ENCODE measurements around the gene SYS1.

GRCh38 chr20:45340236-45340847 lies 22.6 kb upstream of the SYS1 start:
- TF ChIP-seq CTCF (IDR thresholded peaks at IDR 0.05; ENCODE audit: extremely low read depth in 1 of 2, insufficient read depth in 1 of 2, low read depth in 1 of 2, low read length in 2 of 2) (no peak), MYC (IDR thresholded peaks at IDR 0.05; ENCODE audit: low read depth, low read length) (no peak), GATA2 (IDR thresholded peaks at IDR 0.05; ENCODE audit: insufficient read depth, insufficient read length, low read depth, low read length) (no peak), POLR2AphosphoS5 (IDR thresholded peaks at IDR 0.05; ENCODE audit: insufficient read depth, low read depth, low read length) (no peak)
